ENCODE data around the gene CANT1. TPM values are rescaled to one million over a fixed set of nuclear protein-coding genes. Genes with fewer than 3 reads are reported as not detected.

Gene CANT1
- total and polyA plus RNA-seq, 4 donors, result 6.2 to 20.0 (median 16.4) TPM

DNA sequence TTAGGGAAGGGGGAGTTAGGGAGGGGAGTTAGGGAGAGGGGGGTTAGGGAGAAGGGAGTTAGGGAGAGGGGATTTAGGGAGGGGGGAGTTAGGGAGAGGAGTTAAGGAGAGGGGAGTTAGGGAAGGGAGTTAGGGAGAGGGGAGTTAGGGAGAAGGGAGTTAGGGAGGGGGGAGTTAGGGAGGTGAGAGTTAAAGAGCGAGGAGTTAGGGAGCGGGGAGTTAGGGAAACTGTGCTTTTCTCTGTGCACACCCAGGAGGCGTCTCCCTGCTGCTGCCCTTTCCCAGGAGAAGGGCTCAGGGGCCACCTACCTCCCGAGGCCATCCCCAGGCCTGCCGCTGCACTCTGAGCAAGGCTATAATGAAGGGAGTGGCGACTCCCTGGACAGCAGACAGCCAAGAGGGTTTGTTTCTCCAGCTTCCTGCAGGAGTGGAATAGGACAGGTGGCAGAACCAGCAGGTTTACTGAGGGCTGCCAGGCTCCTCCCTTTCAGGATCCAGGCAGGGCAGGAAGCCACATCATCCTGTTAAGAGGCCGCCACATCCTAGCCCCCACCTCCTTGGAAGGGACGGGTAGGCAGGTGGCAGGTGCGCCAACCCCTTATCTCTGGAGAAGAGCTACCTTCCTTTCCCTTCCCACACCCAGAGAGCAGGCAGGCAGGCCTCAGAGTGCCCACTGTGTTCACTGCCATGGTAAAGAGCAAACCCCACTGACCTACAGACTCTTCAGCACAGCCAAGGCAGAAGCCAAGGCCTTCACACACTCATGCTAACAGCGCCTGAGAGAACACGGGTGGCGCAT lies 4.3 kb downstream of the CANT1 start:
- no peak for DNase-seq (ENCODE audit: low spot score)
- Histone ChIP-seq H3K4me3 (ENCODE audit: low read depth in 1 of 3, low read length in 3 of 3) (no peak overlapping the region), H3K36me3 (ENCODE audit: control insufficient read depth in 4 of 4, insufficient read depth in 3 of 4, low read depth in 1 of 4, low read length in 3 of 4) (peaks cover 0 to 3% (median 0%) of the 10 kb centered on the region in 4 donors), H3K9me3 (ENCODE audit: control insufficient read depth in 4 of 4, low read length in 3 of 4) (no peaks in the 10 kb centered on the region), H3K27ac (ENCODE audit: low read depth in 1 of 2, low read length in 2 of 2) (no peak overlapping the region), H3K9ac (ENCODE audit: low read depth in 1 of 2, low read length in 2 of 2) (no peak overlapping the region), H3K4me1 (ENCODE audit: control insufficient read depth in 4 of 4, insufficient read depth in 4 of 4, low read length in 3 of 4) (peaks cover 0 to 29% (median 10%) of the 10 kb centered on the region in 4 donors), H3K27me3 (ENCODE audit: control insufficient read depth in 4 of 4, insufficient read depth in 4 of 4, low read length in 3 of 4) (no peaks in the 10 kb centered on the region)
- WGBS, result 83% methylated on average over 12 of the region's 12 CpGs
- TF ChIP-seq, protein P1, sequence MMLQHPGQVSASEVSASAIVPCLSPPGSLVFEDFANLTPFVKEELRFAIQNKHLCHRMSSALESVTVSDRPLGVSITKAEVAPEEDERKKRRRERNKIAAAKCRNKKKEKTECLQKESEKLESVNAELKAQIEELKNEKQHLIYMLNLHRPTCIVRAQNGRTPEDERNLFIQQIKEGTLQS (IDR thresholded peaks at IDR 0.05), result no peak
- TF ChIP-seq HNF4G (IDR thresholded peaks at IDR 0.05), result no peak
- TF ChIP-seq FOXA1 (IDR thresholded peaks at IDR 0.05), result no peak
- TF ChIP-seq HNF4A (conservative IDR thresholded peaks at IDR 0.05), result no peak
- TF ChIP-seq RXRA (IDR thresholded peaks at IDR 0.05), result no peak
- TF ChIP-seq TAF1 (conservative IDR thresholded peaks at IDR 0.05), result no peak
- no peak for TF ChIP-seq FOXA2 (IDR thresholded peaks at IDR 0.05)
- TF ChIP-seq NR2F2 (IDR thresholded peaks at IDR 0.05), result no peak
- TF ChIP-seq JUND (IDR thresholded peaks at IDR 0.05), result no peak
- TF ChIP-seq SP1 (IDR thresholded peaks at IDR 0.05), result no peak
- no peak for TF ChIP-seq RAD21 (IDR thresholded peaks at IDR 0.05)
- no peak for TF ChIP-seq EGR1 (IDR thresholded peaks at IDR 0.05; ENCODE audit: low read depth in 2 of 2)
- no peak for TF ChIP-seq YY1 (IDR thresholded peaks at IDR 0.05)
- no peak for TF ChIP-seq GABPA (IDR thresholded peaks at IDR 0.05 in 1 of 2, conservative IDR thresholded peaks at IDR 0.05 in 1 of 2)
- TF ChIP-seq, protein P2, sequence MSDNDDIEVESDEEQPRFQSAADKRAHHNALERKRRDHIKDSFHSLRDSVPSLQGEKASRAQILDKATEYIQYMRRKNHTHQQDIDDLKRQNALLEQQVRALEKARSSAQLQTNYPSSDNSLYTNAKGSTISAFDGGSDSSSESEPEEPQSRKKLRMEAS (IDR thresholded peaks at IDR 0.05), result no peak
- TF ChIP-seq, protein P3, sequence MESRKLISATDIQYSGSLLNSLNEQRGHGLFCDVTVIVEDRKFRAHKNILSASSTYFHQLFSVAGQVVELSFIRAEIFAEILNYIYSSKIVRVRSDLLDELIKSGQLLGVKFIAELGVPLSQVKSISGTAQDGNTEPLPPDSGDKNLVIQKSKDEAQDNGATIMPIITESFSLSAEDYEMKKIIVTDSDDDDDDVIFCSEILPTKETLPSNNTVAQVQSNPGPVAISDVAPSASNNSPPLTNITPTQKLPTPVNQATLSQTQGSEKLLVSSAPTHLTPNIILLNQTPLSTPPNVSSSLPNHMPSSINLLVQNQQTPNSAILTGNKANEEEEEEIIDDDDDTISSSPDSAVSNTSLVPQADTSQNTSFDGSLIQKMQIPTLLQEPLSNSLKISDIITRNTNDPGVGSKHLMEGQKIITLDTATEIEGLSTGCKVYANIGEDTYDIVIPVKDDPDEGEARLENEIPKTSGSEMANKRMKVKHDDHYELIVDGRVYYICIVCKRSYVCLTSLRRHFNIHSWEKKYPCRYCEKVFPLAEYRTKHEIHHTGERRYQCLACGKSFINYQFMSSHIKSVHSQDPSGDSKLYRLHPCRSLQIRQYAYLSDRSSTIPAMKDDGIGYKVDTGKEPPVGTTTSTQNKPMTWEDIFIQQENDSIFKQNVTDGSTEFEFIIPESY (IDR thresholded peaks at IDR 0.05), result no peak
- TF ChIP-seq, protein P4, sequence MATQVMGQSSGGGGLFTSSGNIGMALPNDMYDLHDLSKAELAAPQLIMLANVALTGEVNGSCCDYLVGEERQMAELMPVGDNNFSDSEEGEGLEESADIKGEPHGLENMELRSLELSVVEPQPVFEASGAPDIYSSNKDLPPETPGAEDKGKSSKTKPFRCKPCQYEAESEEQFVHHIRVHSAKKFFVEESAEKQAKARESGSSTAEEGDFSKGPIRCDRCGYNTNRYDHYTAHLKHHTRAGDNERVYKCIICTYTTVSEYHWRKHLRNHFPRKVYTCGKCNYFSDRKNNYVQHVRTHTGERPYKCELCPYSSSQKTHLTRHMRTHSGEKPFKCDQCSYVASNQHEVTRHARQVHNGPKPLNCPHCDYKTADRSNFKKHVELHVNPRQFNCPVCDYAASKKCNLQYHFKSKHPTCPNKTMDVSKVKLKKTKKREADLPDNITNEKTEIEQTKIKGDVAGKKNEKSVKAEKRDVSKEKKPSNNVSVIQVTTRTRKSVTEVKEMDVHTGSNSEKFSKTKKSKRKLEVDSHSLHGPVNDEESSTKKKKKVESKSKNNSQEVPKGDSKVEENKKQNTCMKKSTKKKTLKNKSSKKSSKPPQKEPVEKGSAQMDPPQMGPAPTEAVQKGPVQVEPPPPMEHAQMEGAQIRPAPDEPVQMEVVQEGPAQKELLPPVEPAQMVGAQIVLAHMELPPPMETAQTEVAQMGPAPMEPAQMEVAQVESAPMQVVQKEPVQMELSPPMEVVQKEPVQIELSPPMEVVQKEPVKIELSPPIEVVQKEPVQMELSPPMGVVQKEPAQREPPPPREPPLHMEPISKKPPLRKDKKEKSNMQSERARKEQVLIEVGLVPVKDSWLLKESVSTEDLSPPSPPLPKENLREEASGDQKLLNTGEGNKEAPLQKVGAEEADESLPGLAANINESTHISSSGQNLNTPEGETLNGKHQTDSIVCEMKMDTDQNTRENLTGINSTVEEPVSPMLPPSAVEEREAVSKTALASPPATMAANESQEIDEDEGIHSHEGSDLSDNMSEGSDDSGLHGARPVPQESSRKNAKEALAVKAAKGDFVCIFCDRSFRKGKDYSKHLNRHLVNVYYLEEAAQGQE (IDR thresholded peaks at IDR 0.05), result no peak
- TF ChIP-seq, protein P5, sequence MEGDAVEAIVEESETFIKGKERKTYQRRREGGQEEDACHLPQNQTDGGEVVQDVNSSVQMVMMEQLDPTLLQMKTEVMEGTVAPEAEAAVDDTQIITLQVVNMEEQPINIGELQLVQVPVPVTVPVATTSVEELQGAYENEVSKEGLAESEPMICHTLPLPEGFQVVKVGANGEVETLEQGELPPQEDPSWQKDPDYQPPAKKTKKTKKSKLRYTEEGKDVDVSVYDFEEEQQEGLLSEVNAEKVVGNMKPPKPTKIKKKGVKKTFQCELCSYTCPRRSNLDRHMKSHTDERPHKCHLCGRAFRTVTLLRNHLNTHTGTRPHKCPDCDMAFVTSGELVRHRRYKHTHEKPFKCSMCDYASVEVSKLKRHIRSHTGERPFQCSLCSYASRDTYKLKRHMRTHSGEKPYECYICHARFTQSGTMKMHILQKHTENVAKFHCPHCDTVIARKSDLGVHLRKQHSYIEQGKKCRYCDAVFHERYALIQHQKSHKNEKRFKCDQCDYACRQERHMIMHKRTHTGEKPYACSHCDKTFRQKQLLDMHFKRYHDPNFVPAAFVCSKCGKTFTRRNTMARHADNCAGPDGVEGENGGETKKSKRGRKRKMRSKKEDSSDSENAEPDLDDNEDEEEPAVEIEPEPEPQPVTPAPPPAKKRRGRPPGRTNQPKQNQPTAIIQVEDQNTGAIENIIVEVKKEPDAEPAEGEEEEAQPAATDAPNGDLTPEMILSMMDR (IDR thresholded peaks at IDR 0.05; ENCODE audit: low read depth, low read length, missing input control), result no peak

Data from liver (tissue), 9 donors.